Astrocyte of the cerebellum (primary cell): Measurements from ENCODE around the gene SHISA9.

Experiments
- DNase-seq: peaks from one replicate; pipeline ENCODE4 v3.0.0-alpha.2; 2011; ENCODE audit warnings: low read depth
- H3K4me3 ChIP-seq: 2 replicates; pipeline ENCODE4 v1.5.1; 2011; ENCODE audit warnings: mild to moderate bottlenecking, low read depth, low read length, moderate library complexity
- in situ Hi-C: cut with HindIII; loops from 2 replicates; pipeline ENCODE4 v1.10.0; 2017; ENCODE audit warnings: low sequenced_read_pairs
- TF ChIP-seq, protein P1 (sequence below): IDR thresholded peaks from 2 replicates; pipeline ENCODE4 v1.5.1; 2012; ENCODE audit warnings: low read length, low read depth, moderate library complexity, mild to moderate bottlenecking; ENCODE audit errors: missing control alignments

The SHISA9 gene

DNA sequence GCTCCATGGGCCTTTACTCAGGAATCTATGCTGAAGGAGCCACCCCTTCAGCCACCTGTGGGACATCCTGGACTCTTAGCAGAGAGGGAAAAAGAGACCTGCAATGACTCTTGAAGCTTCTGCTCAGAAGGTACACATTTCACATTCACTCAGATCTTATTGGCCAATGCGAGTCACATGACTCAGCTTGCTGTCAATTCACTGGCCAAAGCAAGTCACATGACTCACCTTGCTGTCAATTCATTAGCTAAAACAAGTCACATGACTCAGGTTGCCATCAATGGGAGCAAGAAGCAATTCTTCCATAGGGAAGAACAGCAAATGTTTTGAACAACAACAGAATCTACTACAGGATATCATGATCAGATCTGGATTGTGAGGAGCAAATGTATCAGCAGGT is 233.4 kb downstream of the SHISA9 start:
- TF ChIP-seq, protein P1, sequence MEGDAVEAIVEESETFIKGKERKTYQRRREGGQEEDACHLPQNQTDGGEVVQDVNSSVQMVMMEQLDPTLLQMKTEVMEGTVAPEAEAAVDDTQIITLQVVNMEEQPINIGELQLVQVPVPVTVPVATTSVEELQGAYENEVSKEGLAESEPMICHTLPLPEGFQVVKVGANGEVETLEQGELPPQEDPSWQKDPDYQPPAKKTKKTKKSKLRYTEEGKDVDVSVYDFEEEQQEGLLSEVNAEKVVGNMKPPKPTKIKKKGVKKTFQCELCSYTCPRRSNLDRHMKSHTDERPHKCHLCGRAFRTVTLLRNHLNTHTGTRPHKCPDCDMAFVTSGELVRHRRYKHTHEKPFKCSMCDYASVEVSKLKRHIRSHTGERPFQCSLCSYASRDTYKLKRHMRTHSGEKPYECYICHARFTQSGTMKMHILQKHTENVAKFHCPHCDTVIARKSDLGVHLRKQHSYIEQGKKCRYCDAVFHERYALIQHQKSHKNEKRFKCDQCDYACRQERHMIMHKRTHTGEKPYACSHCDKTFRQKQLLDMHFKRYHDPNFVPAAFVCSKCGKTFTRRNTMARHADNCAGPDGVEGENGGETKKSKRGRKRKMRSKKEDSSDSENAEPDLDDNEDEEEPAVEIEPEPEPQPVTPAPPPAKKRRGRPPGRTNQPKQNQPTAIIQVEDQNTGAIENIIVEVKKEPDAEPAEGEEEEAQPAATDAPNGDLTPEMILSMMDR, result no peak
- no peak for DNase-seq

DNA sequence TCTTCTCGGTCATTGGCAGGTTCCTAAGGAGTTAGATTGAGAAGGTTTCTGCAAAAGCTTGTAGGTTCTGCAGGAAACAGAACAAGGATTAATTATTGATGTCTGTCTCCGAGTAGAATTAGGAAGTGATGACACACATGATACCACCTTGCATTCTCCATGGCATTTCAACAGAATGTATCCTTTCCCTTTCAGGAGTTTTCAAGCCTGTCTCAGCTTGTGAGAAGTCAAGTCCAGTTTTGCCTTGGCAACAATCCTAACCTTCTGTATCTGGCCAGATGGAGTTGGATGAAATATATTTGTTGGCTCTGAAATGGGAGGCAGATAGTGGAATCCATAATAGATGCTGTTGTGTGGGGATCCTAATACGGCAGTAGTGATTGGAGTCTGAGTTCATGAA is 235.5 kb downstream of the SHISA9 start:
- TF ChIP-seq, protein P1, result no peak
- in situ Hi-C loops, result no loop called here
- no peak overlapping the region for H3K4me3 ChIP-seq
- no peak for DNase-seq

More for the DNA sequence above, 233.4 kb downstream of the SHISA9 start:
- no peak overlapping the region for H3K4me3 ChIP-seq
- in situ Hi-C loops, result no loop called here

DNA sequence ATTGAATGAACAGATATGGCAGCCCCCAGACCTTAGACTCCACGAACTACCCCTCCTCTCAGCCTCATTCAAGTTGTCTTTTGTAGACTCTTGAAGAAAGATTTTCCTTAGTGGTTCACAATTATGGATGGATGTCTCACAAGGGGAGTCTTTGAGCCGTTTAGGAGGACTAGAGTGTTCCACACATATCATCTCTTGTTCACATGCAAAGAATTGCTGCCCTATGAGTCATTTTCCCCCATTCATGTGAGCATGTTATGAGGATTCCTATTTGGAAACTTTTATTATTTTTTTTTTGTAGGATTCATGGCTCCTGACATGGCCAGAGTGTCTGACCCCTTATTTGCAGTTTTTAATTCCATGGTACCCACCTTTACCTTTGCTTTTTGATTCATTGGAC is 237.1 kb downstream of the SHISA9 start:
- in situ Hi-C loops, result no loop called here
- H3K4me3 ChIP-seq, result no peak overlapping the region
- TF ChIP-seq, protein P1, result no peak
- DNase-seq, result no peak

DNA sequence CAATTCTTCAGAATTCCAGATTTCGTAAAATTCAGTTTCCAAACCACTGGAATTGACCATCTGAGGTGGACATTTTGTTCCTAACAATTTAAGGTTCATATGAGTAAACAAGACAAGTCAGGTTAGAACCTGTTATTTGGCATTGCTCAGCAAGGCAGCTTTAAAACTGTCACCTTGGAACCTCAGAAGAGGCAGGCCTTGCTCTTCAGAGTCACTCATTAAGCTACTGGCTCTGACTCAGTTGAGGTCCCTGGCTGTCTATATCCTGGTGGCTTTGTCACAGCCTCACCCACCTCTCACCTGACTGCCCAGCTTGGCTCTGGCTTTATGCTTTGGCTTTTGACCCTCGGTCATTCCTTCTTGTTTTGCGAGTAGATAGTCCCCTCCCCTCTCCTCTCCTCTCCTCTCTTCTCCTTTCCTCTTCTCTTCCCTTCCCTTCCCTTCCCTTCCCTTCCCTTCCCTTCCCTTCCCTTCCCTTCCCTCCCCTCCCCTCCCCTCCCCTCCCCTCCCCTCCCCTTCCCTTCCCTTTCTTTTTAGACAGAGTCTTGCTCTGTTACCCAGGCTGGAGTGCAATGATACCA is 238.4 kb downstream of the SHISA9 start:
- DNase-seq, result no peak
- in situ Hi-C loops, result no loop called here
- H3K4me3 ChIP-seq, result no peak overlapping the region
- TF ChIP-seq, protein P1, result no peak

DNA sequence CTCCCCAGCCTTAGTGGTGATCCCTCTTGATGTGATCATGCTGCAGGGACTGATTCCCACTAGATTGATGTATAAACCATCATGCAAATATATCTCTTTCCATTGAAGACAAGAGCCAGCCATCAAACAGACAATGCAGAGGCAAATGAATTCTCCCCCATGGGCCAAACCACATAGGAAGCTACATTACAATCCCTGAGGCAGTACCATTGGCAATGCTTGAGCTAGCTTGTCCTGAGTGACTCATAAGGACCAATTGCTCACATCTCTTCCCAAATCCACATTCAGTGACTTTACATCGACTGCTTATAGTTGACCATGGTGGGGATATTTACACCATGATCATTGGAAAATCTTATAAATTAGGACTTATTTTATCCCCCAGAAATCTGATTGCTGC is 242.2 kb downstream of the SHISA9 start:
- in situ Hi-C loops, result no loop called here
- no peak for DNase-seq
- H3K4me3 ChIP-seq, result no peak overlapping the region
- TF ChIP-seq, protein P1, result no peak

DNA sequence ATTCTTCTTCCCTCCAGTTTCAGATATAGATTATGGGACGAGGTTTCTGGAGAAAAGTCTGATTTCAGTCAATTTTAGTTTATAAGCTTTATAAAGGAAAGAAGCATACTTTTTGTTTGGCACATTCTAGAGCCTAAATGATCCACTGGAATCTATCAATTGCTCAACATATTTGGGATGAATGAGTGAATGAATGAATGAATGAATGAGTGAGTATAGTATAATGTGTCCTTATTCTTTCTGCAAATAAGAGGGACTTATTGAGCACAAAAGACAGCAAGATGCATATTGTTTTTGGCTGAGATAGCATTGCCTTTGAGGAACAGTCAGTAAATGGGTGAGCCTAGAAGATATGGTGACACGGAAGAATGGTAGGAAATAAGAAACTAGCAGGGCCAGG is 245.4 kb downstream of the SHISA9 start:
- in situ Hi-C loops, result no loop called here
- H3K4me3 ChIP-seq, result no peak overlapping the region

More for the DNA sequence above, 245.4 kb downstream of the SHISA9 start:
- TF ChIP-seq, protein P1, result no peak
- DNase-seq, result no peak
